Measurements from ENCODE around the gene STAT4.

STAT4 gene

GRCh38 chr2:191038741-191039140 is 112.1 kb downstream of the STAT4 start:
- DNase-seq, result no peak

DNA sequence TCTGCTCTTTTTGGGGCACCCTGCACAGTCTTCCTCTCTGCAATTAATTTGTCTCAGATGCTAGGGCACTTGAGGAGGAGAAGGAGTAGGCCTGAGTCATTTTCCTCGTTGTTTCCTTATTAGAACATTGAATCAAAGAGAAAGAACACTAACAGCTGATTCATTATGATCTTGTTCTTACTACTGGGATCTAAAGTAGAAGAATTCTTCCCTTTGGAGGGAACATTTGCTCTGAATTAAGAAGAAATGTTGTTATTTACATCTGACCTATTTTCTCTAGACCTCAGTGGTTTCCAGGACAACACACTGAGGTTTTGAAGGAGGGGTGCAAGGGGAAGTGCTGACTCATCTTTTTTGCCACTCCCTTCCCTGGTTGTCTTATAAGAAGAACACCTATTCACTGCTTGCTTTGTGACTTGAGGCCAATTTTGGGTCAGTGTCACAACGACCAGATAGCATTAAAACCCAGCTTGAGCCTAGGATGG is 112.5 kb downstream of the STAT4 start:
- DNase-seq, result peak; percentile 54

DNA sequence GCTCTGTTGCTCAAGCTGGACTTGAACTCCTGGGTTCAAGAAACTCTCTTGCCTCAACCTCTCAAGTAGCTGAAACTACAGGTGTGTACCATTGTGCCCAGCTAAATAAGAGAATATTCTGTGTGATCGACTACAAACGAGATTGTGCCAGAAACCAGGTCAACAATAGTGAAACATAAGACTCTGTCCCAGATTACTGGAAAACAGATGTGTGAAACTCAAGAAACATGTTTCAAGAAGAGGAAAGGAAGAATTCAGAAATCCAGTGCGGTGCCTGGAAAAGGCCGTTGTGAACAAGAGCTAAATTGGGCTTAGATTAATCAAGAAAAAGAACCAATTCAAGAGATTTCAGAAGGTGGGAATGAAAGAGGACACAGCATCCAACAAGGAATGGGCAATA is 113.4 kb downstream of the STAT4 start:
- no peak for DNase-seq

- DNase-seq, result no peak
These were observed 114.4 kb downstream of the STAT4 start for GRCh38 chr2:191036363-191036762.

- DNase-seq, result no peak
These were observed 118.0 kb downstream of the STAT4 start for GRCh38 chr2:191032588-191033429.

- no peak for DNase-seq
These were observed 119.5 kb downstream of the STAT4 start for GRCh38 chr2:191031256-191031655.

DNA sequence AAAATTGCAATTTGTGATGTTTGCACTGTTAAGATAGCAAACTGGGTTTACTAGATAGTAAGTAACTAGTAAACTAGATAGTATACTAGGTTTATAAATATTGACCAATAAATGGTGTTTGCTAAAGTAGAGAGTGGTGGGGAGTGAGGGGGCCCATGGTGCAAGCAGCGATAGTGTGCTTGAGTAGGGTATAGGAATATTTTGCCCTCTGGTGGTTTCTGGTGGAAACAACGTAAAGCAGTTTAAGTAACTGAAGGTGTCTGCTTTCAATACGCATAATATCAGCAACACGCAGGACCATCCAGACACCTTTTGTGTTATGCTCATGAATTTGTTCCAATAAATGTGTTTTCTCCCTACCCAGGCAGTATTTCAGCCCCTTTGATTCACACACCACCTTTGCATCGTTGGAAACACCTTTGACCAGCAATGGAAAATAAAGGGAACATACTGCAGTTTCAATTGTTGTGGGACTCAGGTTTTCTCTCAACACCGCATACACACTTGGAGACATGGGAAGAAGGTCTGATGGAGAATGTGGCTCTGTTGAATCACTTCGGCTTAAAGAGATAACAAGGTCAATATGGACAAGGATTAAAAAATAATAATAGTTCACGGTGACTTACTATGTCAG is 120.2 kb downstream of the STAT4 start:
- peak; percentile 62 for DNase-seq

DNA sequence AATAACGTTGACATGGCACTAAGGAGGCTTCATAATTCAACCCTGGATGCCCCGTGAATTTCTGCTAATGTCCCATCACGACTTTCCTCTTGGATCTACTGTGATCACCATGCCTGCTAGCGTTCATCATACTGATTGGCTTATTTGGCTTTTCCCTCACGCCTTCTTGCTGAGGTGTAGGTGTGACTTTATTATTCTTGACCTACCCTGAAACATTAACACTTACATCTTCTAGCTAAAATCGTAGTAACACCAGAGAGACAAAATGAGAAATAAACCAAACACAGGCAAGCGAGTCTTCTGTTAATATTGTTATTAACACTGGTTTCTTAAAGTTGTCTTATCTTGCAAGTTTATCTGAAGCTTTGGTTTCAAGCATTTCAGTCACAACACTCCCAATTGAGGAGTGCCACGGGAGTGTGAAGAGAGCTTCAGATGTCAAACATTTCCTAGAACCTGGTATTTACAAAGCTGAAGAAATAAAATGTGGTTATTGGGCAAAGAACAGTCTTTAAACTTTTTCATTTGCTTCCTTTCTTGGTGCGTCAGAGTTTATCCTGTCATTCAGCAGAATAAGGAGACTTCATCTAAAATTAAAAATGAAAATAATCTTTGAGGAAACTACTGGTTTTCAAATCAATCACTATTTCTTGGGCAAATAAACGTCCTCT is 121.4 kb downstream of the STAT4 start:
- no peak for DNase-seq

GRCh38 chr2:191026377-191026776 is 124.4 kb downstream of the STAT4 start:
- DNase-seq, result no peak

GRCh38 chr2:191025135-191025534 is 125.7 kb downstream of the STAT4 start:
- DNase-seq, result no peak

GRCh38 chr2:191023235-191023679 is 127.5 kb downstream of the STAT4 start:
- DNase-seq, result peak; percentile 28

- DNase-seq, result peak; percentile 34
These were observed 129.9 kb downstream of the STAT4 start for GRCh38 chr2:191020742-191021381.

DNA sequence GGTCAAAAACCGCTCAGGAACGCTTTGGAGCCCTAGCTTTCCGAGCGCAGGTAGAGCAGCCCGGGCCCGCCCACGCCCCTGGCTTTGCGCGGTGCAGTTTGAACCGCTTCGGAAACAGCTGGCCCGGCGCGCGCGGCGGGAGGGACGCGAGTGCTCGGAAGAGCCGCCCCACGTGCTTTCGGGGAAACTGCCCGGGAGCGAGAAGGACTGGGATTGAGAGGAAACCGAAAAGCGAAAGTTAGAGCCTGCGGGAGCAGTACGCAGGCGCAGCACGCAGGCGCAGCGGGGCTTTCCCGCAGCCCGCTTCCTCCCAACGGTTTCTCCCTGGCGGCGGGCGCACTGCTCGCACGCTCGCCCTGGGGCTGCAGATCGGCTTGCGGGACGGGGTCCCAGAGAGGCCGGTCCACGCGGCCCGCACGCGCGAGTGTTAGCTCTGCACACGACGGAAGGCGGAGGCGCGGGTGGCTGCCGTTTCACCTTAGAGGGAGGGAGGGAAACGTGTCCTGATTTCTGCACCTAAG is 130.5 kb downstream of the STAT4 start:
- peak; percentile 94 for DNase-seq

DNA sequence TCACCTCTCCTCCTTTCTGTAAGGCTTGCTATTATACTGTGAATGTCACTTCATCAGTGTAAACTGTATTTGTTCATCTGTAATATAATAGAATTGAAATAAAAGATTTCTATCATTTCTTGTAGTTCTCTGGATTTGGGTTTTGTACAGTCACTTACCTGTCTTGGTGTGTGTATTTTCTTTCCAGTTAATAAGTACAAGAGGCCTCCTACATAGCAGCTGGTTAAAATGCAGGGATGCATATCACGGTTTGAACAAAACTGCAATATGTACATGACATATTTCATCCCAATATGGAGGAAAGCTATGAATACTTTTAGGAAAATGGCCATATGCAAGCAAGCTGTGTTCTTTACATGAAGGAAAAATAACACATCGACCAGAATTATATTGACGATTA is 131.4 kb downstream of the STAT4 start:
- no peak for DNase-seq

GRCh38 chr2:191018643-191019119 is 132.1 kb downstream of the STAT4 start:
- DNase-seq, result peak; percentile 33

GRCh38 chr2:191018048-191018447 is 132.7 kb downstream of the STAT4 start:
- no peak for DNase-seq

DNA sequence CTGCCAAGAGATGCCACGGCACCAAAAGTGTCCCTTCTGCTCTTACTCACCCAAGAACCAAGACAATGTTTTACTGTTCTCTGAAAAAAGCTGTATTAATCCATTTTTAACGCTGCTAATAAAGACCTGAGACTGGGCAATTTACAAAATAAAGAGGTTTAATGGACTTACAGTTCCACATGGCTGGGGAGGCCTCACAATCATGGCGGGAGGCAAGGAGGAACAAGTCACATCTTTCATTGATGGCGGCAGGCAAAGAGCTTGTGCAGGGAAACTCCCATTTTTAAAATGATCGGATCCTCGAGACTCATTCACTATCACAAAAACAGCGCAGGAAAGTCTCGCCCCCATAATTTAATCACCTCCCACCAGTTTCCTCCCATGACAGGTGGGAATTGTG is 135.0 kb downstream of the STAT4 start:
- no peak for DNase-seq

GRCh38 chr2:191015239-191015638 is 135.6 kb downstream of the STAT4 start:
- DNase-seq, result no peak

DNA sequence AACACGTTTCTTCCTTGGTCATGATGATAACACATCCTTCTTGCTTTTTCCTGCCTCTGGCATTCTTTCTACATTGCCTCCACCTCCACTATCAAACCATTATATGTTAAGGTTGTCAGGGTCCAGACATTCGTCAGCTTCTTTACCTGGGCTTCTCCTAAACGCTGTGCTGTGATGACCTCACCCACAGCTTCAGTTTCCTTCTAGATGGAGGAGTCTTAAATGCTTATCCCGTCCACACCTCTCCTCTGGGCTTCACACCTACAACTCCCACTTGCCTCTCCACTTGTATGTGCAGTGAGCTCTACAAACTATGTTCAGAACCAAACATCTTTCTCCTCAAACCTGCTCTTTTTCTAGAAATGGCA is 136.2 kb downstream of the STAT4 start:
- peak; percentile 20 for DNase-seq

- peak; percentile 94 for DNase-seq
These were observed 136.7 kb downstream of the STAT4 start, which contains the start of gene STAT1 for GRCh38 chr2:191013932-191014652. Gene STAT1 (minus strand): TSS chr2:191014171. CDS start chr2:191010003, 4,168 bp downstream.

DNA sequence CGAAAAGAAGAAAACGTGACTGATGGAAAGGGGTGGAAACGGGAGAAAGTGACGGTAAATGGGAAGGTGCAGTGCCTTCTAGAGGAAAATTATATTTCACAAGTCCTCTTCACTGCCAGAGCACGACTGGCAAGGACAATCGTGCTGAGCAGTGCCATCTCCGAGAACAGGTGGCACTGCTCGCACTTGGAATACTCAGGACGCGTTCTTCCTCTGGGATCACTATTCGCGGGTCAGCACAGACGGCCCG is 137.2 kb downstream of the STAT4 start:
- no peak for DNase-seq
